Activated T-helper 2 cell treated with anti-CD3 and anti-CD28 coated beads, Interferon-gamma antibody, Interleukin-2, Interleukin-4, amounts not matched to agents 10 μg/mL and 5 μg/mL and 100 μg/mL, durations not matched to agents 14 hours and 24 hours and 36 hours (primary cell): ENCODE results near the gene NEDD8. TPM values are rescaled to one million over a fixed set of nuclear protein-coding genes. Genes with fewer than 3 reads are reported as not detected.

Experiments used
- DNase-seq: peaks from one replicate; pipeline ENCODE4 v3.0.0; 2021; ENCODE audit warnings: low spot score
- H3K27ac Mint-ChIP-seq: one replicate; pipeline ENCODE4 v1.8.0; 2021; ENCODE audit warnings: mixed read lengths
- H3K27me3 Mint-ChIP-seq: one replicate; pipeline ENCODE4 v1.8.0; 2021; ENCODE audit warnings: low read depth, mixed read lengths
- H3K36me3 Mint-ChIP-seq: one replicate; pipeline ENCODE4 v1.8.0; 2021; ENCODE audit warnings: low read depth, mixed read lengths
- H3K4me1 Mint-ChIP-seq: one replicate; pipeline ENCODE4 v1.8.0; 2021; ENCODE audit warnings: low read depth, mixed read lengths
- H3K4me3 Mint-ChIP-seq: one replicate; pipeline ENCODE4 v1.8.0; 2021; ENCODE audit warnings: low read depth, mild to moderate bottlenecking, moderate library complexity, mixed read lengths
- H3K9me3 Mint-ChIP-seq: one replicate; pipeline ENCODE4 v1.8.0; 2021; ENCODE audit warnings: mixed read lengths
- intact Hi-C: fragments of 100-400 bp; cut with micrococcal nuclease; formaldehyde crosslinking; loops from one replicate; pipeline ENCODE4 v1.15.1; 2023
- total RNA-seq: library from RNA; stranded (reverse); gene quantifications from 2 replicates; pipeline ENCODE4 v1.2.3, GENCODE V29; 2022

The NEDD8 gene
- total RNA-seq, 1 donor from 2014 or later, result 194 TPM

GRCh38 chr14:24237463-24237955 is 5.3 kb upstream of the NEDD8 start:
- Mint-ChIP-seq H3K27ac (peak overlapping the region; percentile 14), H3K27me3 (no peaks in the 10 kb centered on the region), H3K9me3 (no peaks in the 10 kb centered on the region), H3K4me1 (peaks cover 59% of the 10 kb centered on the region), H3K36me3 (peaks cover 73% of the 10 kb centered on the region), H3K4me3 (no peak overlapping the region)
- DNase-seq, result no peak
- intact Hi-C loops, result no loop called here

- H3K9me3 Mint-ChIP-seq, result no peaks in the 10 kb centered on the region
- H3K27ac Mint-ChIP-seq, result no peak overlapping the region
- no peaks in the 10 kb centered on the region for H3K27me3 Mint-ChIP-seq
- H3K36me3 Mint-ChIP-seq, result peaks cover 76% of the 10 kb centered on the region
- intact Hi-C loops, result no loop called here
- H3K4me3 Mint-ChIP-seq, result no peak overlapping the region
- H3K4me1 Mint-ChIP-seq, result peaks cover 58% of the 10 kb centered on the region
- DNase-seq, result no peak
Measured at GRCh38 chr14:24236689-24237462, 4.7 kb upstream of the NEDD8 start.

DNA sequence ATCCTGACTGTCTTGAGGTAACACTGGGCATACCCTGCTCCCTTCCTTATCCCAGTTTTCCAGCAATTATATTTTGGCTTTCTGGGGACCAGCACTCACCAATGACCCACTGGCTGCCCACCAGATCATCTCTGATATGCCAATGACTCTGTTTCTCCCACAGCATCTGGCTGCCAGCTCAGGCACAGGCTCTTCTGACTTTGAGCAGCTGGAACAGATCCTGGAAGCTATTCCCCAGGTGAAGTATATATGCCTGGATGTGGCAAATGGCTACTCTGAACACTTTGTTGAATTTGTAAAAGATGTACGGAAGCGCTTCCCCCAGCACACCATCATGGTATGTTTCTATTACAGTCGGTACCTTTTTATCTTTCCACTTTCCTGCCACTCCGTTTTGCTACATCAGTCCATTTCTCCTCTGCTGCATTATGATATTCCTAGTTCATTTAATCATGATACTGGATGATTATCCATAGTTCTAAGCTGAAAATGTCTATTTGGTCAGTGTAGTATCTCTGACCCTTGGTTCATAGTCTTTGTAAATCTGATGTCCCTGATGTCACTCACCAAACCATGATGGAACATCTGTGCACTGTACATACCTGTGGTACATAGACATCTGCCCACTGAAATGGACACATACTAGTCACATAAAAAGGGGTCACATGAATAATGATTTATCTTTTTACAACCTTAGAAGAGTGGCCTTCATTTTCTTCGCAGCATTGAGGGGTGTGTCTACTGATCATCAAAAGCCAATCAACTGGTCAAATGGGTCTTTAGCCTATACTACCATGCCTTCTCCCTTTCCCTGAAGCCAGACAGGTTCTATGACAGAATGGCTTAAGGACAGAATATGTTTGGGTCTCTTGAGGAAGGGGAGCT is 3.9 kb upstream of the NEDD8 start:
- H3K36me3 Mint-ChIP-seq, result peaks cover 78% of the 10 kb centered on the region
- intact Hi-C loops, result no loop called here
- H3K9me3 Mint-ChIP-seq, result no peaks in the 10 kb centered on the region
- no peak for DNase-seq
- no peak overlapping the region for H3K4me3 Mint-ChIP-seq
- H3K27me3 Mint-ChIP-seq, result no peaks in the 10 kb centered on the region
- peak overlapping the region; percentile 25 for H3K27ac Mint-ChIP-seq
- H3K4me1 Mint-ChIP-seq, result peaks cover 60% of the 10 kb centered on the region

DNA sequence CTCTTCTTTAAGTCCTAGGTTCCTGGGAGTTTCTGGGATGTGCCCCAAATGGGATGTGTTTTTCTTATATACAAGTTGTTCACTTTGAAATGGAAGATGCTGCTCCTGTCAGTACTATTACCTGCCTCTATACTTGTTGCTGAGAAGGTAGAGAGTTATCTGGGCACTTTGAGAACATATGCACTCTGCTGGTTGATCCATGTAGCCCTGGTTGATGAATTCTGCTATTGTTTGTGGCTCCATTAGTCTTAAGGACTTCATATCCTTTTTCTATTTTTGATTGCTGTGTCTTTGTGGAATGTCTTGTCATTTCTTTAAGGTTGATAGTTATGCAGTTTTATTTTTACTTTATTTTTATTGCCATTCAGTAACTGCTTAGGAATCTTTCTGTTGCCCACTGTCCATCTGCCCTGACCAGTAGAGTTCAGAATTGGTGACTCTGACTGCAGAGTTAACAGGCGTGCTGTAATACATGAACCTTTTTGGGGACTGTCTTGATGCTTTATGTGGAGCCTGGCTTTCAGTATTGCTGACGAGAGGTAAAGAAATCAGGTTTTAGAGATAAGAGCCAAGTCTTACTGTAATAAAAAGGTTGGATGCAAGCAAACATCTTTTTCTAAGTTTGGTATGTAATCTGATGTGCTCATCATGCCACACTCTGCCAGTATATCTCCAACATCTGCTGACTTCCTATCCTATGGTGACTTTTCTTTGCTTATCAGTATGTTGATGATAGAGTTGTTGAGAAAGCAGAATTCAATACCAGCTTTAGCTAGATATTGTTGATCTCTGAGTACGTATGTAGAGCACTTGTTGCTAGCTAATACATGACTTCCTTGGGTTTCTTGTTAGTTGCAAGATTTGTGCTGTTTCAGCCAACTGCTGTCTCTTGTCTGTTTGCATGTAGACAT is 2.2 kb upstream of the NEDD8 start:
- Mint-ChIP-seq H3K27ac (peak overlapping the region; percentile 62), H3K9me3 (no peaks in the 10 kb centered on the region), H3K4me1 (peaks cover 49% of the 10 kb centered on the region), H3K36me3 (peaks cover 65% of the 10 kb centered on the region), H3K4me3 (peak overlapping the region; percentile 62), H3K27me3 (no peaks in the 10 kb centered on the region)
- intact Hi-C loops, result no loop called here
- DNase-seq, result no peak

DNA sequence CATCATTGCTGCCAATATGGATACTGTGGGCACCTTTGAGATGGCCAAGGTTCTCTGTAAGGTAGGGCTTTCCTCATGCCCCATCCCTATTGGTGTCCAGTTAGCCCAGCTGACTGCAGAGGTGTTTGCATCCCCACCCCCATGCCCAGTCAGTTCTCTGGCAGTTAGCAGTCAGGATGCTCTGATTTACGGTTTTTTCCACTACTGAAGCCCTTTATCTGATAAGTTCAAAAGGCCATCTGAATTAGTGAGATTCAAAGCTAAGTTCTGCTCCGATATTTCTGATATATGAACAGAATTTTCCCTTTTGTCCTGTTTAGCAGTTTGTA is 1.3 kb upstream of the NEDD8 start:
- Mint-ChIP-seq H3K27me3 (no peaks in the 10 kb centered on the region), H3K27ac (peak overlapping the region; percentile 91), H3K9me3 (no peaks in the 10 kb centered on the region), H3K36me3 (peaks cover 62% of the 10 kb centered on the region), H3K4me1 (peaks cover 48% of the 10 kb centered on the region), H3K4me3 (peak overlapping the region; percentile 97)
- DNase-seq, result no peak
- intact Hi-C loops, result loop anchor here (2.0 kb wide), 1 partner anchor 679 kb away; no protein-coding TSS in a partner anchor

DNA sequence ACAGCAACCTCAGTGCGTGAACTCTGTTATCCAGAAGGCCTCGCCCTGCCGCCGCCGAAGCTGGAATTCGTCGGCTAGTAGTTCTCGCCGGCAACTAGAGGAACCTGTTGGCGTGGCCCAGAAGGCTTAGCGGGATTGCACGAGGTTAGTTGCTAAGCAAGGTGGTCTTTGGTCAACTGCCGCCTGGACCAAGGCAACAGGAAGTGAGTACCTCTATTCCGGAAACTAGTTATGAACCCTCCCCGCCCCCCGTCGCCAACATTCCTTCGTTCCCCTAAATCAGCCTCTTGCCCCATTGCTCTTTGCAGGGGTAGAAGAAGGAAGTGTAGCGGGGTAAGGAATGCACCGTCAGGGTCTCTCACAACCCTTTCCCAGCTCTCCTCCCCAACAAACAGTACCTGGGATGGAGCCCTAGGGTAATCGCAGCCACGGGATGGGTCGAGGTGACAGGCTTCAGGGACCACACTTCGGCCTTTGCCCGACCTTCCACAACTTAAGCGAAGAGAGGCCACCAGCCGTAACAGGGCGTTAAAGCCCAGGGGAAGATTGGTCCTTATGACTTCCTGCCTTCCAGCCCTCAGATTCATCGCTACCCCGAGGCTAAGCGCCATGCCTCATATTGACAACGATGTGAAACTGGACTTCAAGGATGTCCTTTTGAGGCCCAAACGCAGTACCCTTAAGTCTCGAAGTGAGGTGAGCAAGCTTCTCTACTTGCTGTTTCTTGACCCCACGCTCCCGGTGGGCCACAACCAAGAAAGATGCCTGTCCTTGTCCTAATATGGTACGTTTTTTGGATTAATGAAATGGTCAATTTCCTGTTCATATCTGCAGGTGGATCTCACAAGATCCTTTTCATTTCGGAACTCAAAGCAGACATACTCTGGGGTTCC is 724 bp upstream of the NEDD8 start, which contains the start of gene GMPR2:
Gene GMPR2 (plus strand): TSS at position 285 of the 893 bp plus-strand sequence. CDS start 325 bp downstream, at position 610.
- Mint-ChIP-seq H3K9me3 (no peaks in the 10 kb centered on the region), H3K4me1 (peaks cover 45% of the 10 kb centered on the region), H3K27ac (peak within 1 kb of the TSS; percentile 91), H3K36me3 (peaks cover 56% of the 10 kb centered on the region), H3K4me3 (peak within 1 kb of the TSS; percentile 97), H3K27me3 (no peaks in the 10 kb centered on the region)
- intact Hi-C loops, result loop anchor here (1.0 to 2.0 kb wide), 7 partner anchors 9 to 678 kb away; partner anchors contain the start of genes DCAF11, MDP1, NRL and PSME2
- peak; percentile 22 for DNase-seq

- Mint-ChIP-seq H3K27me3 (no peaks in the 10 kb centered on the region), H3K36me3 (peaks cover 52% of the 10 kb centered on the region), H3K27ac (peak overlapping the region; percentile 91), H3K4me1 (peaks cover 45% of the 10 kb centered on the region), H3K4me3 (peak overlapping the region; percentile 97), H3K9me3 (no peaks in the 10 kb centered on the region)
- intact Hi-C loops, result loop anchor here (1.0 to 2.0 kb wide), 7 partner anchors 11 to 677 kb away; partner anchors contain the start of genes DCAF11, MDP1, NRL and PSME2
- DNase-seq, result no peak
Measured at GRCh38 chr14:24231263-24232120, 675 bp downstream of the NEDD8 start.

DNA sequence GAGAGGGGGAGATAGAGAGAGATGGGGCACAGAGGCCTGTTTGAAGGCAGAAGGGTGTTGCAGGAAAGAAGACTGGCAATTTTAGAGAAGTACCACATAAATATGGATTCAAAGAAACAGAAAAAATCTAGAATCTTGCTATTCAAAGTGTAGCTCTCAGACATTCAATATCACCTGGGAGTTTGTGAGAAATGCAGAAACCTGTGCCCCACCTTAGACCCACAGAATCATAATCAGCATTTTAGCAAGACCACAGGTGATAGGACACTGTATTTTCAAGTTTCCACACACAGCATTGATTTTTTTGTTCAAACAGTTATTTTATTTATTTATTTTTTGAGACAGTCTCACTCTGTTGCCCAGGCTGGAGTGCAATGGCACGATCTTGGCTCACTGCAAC is 3.3 kb downstream of the NEDD8 start:
- Mint-ChIP-seq H3K4me1 (peaks cover 31% of the 10 kb centered on the region), H3K9me3 (no peaks in the 10 kb centered on the region), H3K27me3 (no peaks in the 10 kb centered on the region), H3K36me3 (peaks cover 42% of the 10 kb centered on the region), H3K27ac (no peak overlapping the region), H3K4me3 (no peak overlapping the region)
- DNase-seq, result no peak
- intact Hi-C loops, result no loop called here

- intact Hi-C loops, result no loop called here
Measured at GRCh38 chr14:24226473-24226872, 5.7 kb downstream of the NEDD8 start.

GRCh38 chr14:24224618-24225071 is 7.5 kb downstream of the NEDD8 start:
- intact Hi-C loops, result no loop called here
- Mint-ChIP-seq H3K27me3 (no peaks in the 10 kb centered on the region), H3K27ac (no peak overlapping the region)

More at GRCh38 chr14:24226473-24226872, 5.7 kb downstream of the NEDD8 start:
- Mint-ChIP-seq H3K9me3 (no peaks in the 10 kb centered on the region), H3K27ac (no peak overlapping the region), H3K4me1 (peaks cover 24% of the 10 kb centered on the region), H3K36me3 (peaks cover 34% of the 10 kb centered on the region), H3K4me3 (no peak overlapping the region), H3K27me3 (no peaks in the 10 kb centered on the region)
- DNase-seq, result no peak

More at GRCh38 chr14:24224618-24225071, 7.5 kb downstream of the NEDD8 start:
- Mint-ChIP-seq H3K36me3 (peaks cover 33% of the 10 kb centered on the region), H3K9me3 (no peaks in the 10 kb centered on the region), H3K4me3 (no peak overlapping the region), H3K4me1 (peaks cover 19% of the 10 kb centered on the region)
- DNase-seq, result no peak
